NCI-H2107 treated with DMSO at 0.1 percent for 48 hours (cell line): ENCODE measurements around the gene CPN1.

ENCODE experiments used
- DNase-seq: peaks from one replicate; lab custom pipeline; 2025; ENCODE audit not compliant: unreplicated experiment; lab: John Stamatoyannopoulos, UW

CPN1 gene

GRCh38 chr10:99998889-99999288 is 82.8 kb downstream of the CPN1 start:
- DNase-seq, result no peak

- DNase-seq, result no peak
These were observed 84.7 kb downstream of the CPN1 start for GRCh38 chr10:99996671-99997648.

GRCh38 chr10:99995713-99996112 is 86.0 kb downstream of the CPN1 start:
- DNase-seq, result no peak

GRCh38 chr10:99995269-99995668 is 86.4 kb downstream of the CPN1 start:
- no peak for DNase-seq

GRCh38 chr10:99994801-99995200 is 86.9 kb downstream of the CPN1 start:
- DNase-seq, result no peak

- DNase-seq, result no peak
These were observed 87.7 kb downstream of the CPN1 start for GRCh38 chr10:99993701-99994689.
